Adipose tissue (tissue), 3 donors: ENCODE data around the gene RBM20. TPM values are rescaled to one million over a fixed set of nuclear protein-coding genes. Genes with fewer than 3 reads are reported as not detected.
"Not testable (repeated sequence)": the region's sequence is repeated elsewhere in the genome, so short reads cannot be mapped to it uniquely, and the experiment has no call there.

Experiments used
- H3K27ac ChIP-seq: one replicate; pipeline ENCODE4 v1.5.1; 2013; ENCODE audit warnings: low read depth, low read length
- WGBS, 3 donors: extraction: QIAGEN DNeasy Blood & Tissue Kit; methylation state at CpG; one replicate each; pipeline ENCODE4 v1.1.7; 2013; 5-methylcytosine and 5-hydroxymethylcytosine counted together
- polyA plus RNA-seq, 3 donors: library from polyadenylated mRNA; stranded (reverse); fragments of 200-250 nt; gene quantifications; one replicate each; pipeline ENCODE4 v1.2.3, GENCODE V29; 2013
- donor health status: healthy with polysubstance abuse.
- donor health status: Bipolar disorder and iron deficiency.
- donor health status: healthy.

The RBM20 gene
- 1 to 10 TPM in 2 of 3 donors, under 1 TPM in 1; 0.67 to 7.1 (median 1.6) TPM for polyA plus RNA-seq

- no peak within 1 kb of the TSS for H3K27ac ChIP-seq
- WGBS, 3 donors = 0 to 1% (median 1%) methylated on average over 66 to 106 of the region's 106 CpGs
Measured at GRCh38 chr10:110643653-110644597, at the start of gene RBM20. RBM20 (plus strand) TSS chr10:110644336; CDS start chr10:110644455, 119 bp downstream.

GRCh38 chr10:110597476-110597875, 46.7 kb upstream of the RBM20 start:
- H3K27ac ChIP-seq = no peak overlapping the region
- WGBS, 3 donors = 43 to 89% (median 60%) methylated on average over 2 of the region's 2 CpGs

GRCh38 chr10:110600487-110601101, 43.5 kb upstream of the RBM20 start:
- WGBS, 3 donors = 77 to 83% (median 81%) methylated on average over 2 of the region's 2 CpGs
- no peak overlapping the region for H3K27ac ChIP-seq

GRCh38 chr10:110601581-110601980, 42.6 kb upstream of the RBM20 start:
- no peak overlapping the region for H3K27ac ChIP-seq
- 81 to 91% (median 82%) methylated on average over 4 of the region's 4 CpGs for WGBS, 3 donors

GRCh38 chr10:110608087-110608486, 36.0 kb upstream of the RBM20 start:
- no peak overlapping the region for H3K27ac ChIP-seq
- 71 to 84% (median 72%) methylated on average over 6 of the region's 6 CpGs for WGBS, 3 donors

GRCh38 chr10:110609605-110610004, 34.5 kb upstream of the RBM20 start:
- no peak overlapping the region for H3K27ac ChIP-seq
- 24 to 33% (median 29%) methylated on average over 2 of the region's 2 CpGs for WGBS, 3 donors

- WGBS, 3 donors = 10 to 24% (median 23%) methylated on average over 3 of the region's 3 CpGs
Measured at GRCh38 chr10:110610308-110610774, 33.8 kb upstream of the RBM20 start.

GRCh38 chr10:110610781-110611180, 33.4 kb upstream of the RBM20 start:
- not testable (repeated sequence) for H3K27ac ChIP-seq
- 60 to 75% (median 69%) methylated on average over 3 of the region's 3 CpGs for WGBS, 3 donors

More at GRCh38 chr10:110610308-110610774, 33.8 kb upstream of the RBM20 start:
- H3K27ac ChIP-seq = no peak overlapping the region

- WGBS, 3 donors = 78 to 86% (median 78%) methylated on average over 3 of the region's 3 CpGs
- no peak overlapping the region for H3K27ac ChIP-seq
Measured at GRCh38 chr10:110612087-110612486, 32.0 kb upstream of the RBM20 start.

- WGBS, 3 donors = 86 to 97% (median 92%) methylated on average over 4 of the region's 4 CpGs
- no peak overlapping the region for H3K27ac ChIP-seq
Measured at GRCh38 chr10:110612629-110613028, 31.5 kb upstream of the RBM20 start.

GRCh38 chr10:110613341-110613995, 30.7 kb upstream of the RBM20 start:
- WGBS, 3 donors = 71 to 76% (median 74%) methylated on average over 8 of the region's 8 CpGs
- H3K27ac ChIP-seq = no peak overlapping the region

- 85 to 89% (median 88%) methylated on average over 9 of the region's 9 CpGs for WGBS, 3 donors
- H3K27ac ChIP-seq = no peak overlapping the region
Measured at GRCh38 chr10:110613996-110614495, 30.1 kb upstream of the RBM20 start.

- H3K27ac ChIP-seq = no peak overlapping the region
- WGBS, 3 donors = 62 to 85% (median 65%) methylated on average over 2 of the region's 2 CpGs
Measured at GRCh38 chr10:110615057-110615747, 28.9 kb upstream of the RBM20 start.

- no peak overlapping the region for H3K27ac ChIP-seq
- whole genome bisulfite sequencing, 3 donors = 95 to 98% (median 95%) methylated on average over 5 of the region's 5 CpGs
Measured at GRCh38 chr10:110616493-110617033, 27.6 kb upstream of the RBM20 start.

- WGBS, 3 donors = 90 to 95% (median 93%) methylated on average over 7 of the region's 7 CpGs
- H3K27ac ChIP-seq = no peak overlapping the region
Measured at GRCh38 chr10:110617425-110618229, 26.5 kb upstream of the RBM20 start.

GRCh38 chr10:110618230-110618610, 25.9 kb upstream of the RBM20 start:
- no peak overlapping the region for H3K27ac ChIP-seq
- WGBS, 3 donors = 66 to 76% (median 69%) methylated on average over 5 of the region's 5 CpGs
